ENCODE data around the gene TSEN2. TPM values are rescaled to one million over a fixed set of nuclear protein-coding genes. Genes with fewer than 3 reads are reported as not detected.

The TSEN2 gene
- total and polyA plus RNA-seq, 2 of the 13 experiments (the other 11 are each of a cell fraction or from before 2014, with no cell fraction given) = 11.0 to 17.3 TPM

GRCh38 chr3:12479919-12480427 is 4.3 kb upstream of the TSEN2 start (continued):
- TF ChIP-seq CREB1 (IDR thresholded peaks at IDR 0.05) = no peak
- TF ChIP-seq CREB1 (CRISPR knock-in tag; IDR thresholded peaks at IDR 0.05) = no peak
- TF ChIP-seq, protein P1, sequence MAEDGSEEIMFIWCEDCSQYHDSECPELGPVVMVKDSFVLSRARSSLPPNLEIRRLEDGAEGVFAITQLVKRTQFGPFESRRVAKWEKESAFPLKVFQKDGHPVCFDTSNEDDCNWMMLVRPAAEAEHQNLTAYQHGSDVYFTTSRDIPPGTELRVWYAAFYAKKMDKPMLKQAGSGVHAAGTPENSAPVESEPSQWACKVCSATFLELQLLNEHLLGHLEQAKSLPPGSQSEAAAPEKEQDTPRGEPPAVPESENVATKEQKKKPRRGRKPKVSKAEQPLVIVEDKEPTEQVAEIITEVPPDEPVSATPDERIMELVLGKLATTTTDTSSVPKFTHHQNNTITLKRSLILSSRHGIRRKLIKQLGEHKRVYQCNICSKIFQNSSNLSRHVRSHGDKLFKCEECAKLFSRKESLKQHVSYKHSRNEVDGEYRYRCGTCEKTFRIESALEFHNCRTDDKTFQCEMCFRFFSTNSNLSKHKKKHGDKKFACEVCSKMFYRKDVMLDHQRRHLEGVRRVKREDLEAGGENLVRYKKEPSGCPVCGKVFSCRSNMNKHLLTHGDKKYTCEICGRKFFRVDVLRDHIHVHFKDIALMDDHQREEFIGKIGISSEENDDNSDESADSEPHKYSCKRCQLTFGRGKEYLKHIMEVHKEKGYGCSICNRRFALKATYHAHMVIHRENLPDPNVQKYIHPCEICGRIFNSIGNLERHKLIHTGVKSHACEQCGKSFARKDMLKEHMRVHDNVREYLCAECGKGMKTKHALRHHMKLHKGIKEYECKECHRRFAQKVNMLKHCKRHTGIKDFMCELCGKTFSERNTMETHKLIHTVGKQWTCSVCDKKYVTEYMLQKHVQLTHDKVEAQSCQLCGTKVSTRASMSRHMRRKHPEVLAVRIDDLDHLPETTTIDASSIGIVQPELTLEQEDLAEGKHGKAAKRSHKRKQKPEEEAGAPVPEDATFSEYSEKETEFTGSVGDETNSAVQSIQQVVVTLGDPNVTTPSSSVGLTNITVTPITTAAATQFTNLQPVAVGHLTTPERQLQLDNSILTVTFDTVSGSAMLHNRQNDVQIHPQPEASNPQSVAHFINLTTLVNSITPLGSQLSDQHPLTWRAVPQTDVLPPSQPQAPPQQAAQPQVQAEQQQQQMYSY (CRISPR knock-in tag; IDR thresholded peaks at IDR 0.05) = no peak
- TF ChIP-seq ZNF543 (CRISPR knock-in tag; IDR thresholded peaks at IDR 0.05) = no peak
- no peak for TF ChIP-seq PLRG1 (conservative IDR thresholded peaks at IDR 0.05)
- no peak for TF ChIP-seq GATAD1 (CRISPR knock-in tag; IDR thresholded peaks at IDR 0.05)
- no peak for TF ChIP-seq ZNF737 (CRISPR knock-in tag; IDR thresholded peaks at IDR 0.05; ENCODE audit: borderline replicate concordance)
- TF ChIP-seq ZNF781 (CRISPR knock-in tag; IDR thresholded peaks at IDR 0.05; ENCODE audit: borderline replicate concordance, not compliant biosample characterization) = peak; percentile 35
- TF ChIP-seq, protein P2, sequence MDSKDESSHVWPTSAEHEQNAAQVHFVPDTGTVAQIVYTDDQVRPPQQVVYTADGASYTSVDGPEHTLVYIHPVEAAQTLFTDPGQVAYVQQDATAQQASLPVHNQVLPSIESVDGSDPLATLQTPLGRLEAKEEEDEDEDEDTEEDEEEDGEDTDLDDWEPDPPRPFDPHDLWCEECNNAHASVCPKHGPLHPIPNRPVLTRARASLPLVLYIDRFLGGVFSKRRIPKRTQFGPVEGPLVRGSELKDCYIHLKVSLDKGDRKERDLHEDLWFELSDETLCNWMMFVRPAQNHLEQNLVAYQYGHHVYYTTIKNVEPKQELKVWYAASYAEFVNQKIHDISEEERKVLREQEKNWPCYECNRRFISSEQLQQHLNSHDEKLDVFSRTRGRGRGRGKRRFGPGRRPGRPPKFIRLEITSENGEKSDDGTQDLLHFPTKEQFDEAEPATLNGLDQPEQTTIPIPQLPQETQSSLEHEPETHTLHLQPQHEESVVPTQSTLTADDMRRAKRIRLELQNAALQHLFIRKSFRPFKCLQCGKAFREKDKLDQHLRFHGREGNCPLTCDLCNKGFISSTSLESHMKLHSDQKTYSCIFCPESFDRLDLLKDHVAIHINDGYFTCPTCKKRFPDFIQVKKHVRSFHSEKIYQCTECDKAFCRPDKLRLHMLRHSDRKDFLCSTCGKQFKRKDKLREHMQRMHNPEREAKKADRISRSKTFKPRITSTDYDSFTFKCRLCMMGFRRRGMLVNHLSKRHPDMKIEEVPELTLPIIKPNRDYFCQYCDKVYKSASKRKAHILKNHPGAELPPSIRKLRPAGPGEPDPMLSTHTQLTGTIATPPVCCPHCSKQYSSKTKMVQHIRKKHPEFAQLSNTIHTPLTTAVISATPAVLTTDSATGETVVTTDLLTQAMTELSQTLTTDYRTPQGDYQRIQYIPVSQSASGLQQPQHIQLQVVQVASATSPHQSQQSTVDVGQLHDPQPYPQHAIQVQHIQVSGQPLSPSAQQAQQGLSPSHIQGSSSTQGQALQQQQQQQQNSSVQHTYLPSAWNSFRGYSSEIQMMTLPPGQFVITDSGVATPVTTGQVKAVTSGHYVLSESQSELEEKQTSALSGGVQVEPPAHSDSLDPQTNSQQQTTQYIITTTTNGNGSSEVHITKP (CRISPR knock-in tag; IDR thresholded peaks at IDR 0.05; ENCODE audit: low read depth) = no peak
- TF ChIP-seq, protein P3, sequence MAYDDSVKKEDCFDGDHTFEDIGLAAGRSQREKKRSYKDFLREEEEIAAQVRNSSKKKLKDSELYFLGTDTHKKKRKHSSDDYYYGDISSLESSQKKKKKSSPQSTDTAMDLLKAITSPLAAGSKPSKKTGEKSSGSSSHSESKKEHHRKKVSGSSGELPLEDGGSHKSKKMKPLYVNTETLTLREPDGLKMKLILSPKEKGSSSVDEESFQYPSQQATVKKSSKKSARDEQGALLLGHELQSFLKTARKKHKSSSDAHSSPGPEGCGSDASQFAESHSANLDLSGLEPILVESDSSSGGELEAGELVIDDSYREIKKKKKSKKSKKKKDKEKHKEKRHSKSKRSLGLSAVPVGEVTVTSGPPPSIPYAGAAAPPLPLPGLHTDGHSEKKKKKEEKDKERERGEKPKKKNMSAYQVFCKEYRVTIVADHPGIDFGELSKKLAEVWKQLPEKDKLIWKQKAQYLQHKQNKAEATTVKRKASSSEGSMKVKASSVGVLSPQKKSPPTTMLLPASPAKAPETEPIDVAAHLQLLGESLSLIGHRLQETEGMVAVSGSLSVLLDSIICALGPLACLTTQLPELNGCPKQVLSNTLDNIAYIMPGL (CRISPR knock-in tag; IDR thresholded peaks at IDR 0.05; ENCODE audit: borderline replicate concordance in 1 of 2, low read depth in 1 of 2) = 0 out of 4 replicates have a peak, but pooled peaks of 1 of the 2 experiments have one; percentile 36
- TF ChIP-seq, protein P4, sequence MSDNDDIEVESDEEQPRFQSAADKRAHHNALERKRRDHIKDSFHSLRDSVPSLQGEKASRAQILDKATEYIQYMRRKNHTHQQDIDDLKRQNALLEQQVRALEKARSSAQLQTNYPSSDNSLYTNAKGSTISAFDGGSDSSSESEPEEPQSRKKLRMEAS (IDR thresholded peaks at IDR 0.05) = 0 out of 2 replicates have a peak, but pooled peaks have one; percentile 20
- TF ChIP-seq WIZ (CRISPR knock-in tag; IDR thresholded peaks at IDR 0.05) = no peak
- 0 out of 2 replicates have a peak, but pooled peaks have one; percentile 33 for TF ChIP-seq PAXIP1 (CRISPR knock-in tag; conservative IDR thresholded peaks at IDR 0.05)
- no peak for TF ChIP-seq ZNF296 (CRISPR knock-in tag; conservative IDR thresholded peaks at IDR 0.05)
- TF ChIP-seq, protein P5, sequence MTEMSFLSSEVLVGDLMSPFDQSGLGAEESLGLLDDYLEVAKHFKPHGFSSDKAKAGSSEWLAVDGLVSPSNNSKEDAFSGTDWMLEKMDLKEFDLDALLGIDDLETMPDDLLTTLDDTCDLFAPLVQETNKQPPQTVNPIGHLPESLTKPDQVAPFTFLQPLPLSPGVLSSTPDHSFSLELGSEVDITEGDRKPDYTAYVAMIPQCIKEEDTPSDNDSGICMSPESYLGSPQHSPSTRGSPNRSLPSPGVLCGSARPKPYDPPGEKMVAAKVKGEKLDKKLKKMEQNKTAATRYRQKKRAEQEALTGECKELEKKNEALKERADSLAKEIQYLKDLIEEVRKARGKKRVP (CRISPR knock-in tag; IDR thresholded peaks at IDR 0.05) = no peak
